ENCODE results near the gene SLC25A47.
A peak's percentile ranks its signal among the peaks of the same experiment; 100 is the strongest.
"Not testable (repeated sequence)": the region's sequence is repeated elsewhere in the genome, so short reads cannot be mapped to it uniquely, and the experiment has no call there.

The SLC25A47 gene

DNA sequence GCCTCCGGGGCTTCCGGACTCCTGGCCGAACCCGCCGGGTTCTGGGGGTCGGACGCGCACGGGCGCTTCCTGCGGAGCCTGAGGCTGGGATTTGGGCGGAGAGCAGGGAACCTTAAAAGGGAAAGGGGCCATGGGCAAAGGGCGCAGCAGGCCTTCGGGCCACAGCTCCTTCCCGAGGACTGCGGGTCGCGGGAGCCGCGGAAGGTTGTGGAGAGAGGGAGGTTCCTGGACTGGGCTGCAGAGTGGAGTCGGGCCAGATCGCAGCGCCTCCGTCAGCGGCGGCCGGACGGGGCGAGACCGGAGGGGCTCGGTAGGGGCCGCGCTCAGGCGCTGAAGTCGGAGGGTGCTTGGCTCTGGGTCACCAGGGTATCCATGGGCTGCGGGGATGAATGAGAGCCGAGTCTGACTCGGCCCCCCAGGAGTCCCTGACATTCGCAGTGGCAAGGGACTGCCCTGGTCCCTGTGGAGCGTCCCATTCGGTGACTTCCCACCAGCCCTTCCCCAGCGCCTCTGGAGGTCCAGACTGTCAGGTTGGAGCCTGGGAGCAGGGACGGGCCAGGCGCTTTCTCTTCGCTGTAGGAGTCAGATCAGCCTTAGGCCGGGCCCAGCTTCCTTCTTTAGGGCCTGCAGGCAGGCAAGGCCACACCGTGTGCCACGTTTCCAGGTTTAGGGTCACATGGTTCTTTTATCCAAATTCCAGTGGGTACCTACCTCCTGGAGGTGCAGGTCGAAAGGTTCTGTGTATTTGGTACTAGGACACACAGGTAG, 16.0 kb upstream of the SLC25A47 start:
- TF ChIP-seq, protein P1, sequence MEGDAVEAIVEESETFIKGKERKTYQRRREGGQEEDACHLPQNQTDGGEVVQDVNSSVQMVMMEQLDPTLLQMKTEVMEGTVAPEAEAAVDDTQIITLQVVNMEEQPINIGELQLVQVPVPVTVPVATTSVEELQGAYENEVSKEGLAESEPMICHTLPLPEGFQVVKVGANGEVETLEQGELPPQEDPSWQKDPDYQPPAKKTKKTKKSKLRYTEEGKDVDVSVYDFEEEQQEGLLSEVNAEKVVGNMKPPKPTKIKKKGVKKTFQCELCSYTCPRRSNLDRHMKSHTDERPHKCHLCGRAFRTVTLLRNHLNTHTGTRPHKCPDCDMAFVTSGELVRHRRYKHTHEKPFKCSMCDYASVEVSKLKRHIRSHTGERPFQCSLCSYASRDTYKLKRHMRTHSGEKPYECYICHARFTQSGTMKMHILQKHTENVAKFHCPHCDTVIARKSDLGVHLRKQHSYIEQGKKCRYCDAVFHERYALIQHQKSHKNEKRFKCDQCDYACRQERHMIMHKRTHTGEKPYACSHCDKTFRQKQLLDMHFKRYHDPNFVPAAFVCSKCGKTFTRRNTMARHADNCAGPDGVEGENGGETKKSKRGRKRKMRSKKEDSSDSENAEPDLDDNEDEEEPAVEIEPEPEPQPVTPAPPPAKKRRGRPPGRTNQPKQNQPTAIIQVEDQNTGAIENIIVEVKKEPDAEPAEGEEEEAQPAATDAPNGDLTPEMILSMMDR (conservative IDR thresholded peaks at IDR 0.05; ENCODE audit: low read length): no peak
- no peak for TF ChIP-seq EZH2phosphoT487 (IDR thresholded peaks at IDR 0.05; ENCODE audit: borderline replicate concordance)
- Histone ChIP-seq H3F3A (ENCODE audit: low read depth) (no peaks in the 10 kb centered on the region), H3K27me3 (ENCODE audit: insufficient read depth, low read length, poor library complexity, severe bottlenecking) (no peaks in the 10 kb centered on the region), H4K20me1 (ENCODE audit: insufficient read depth, low read length, poor library complexity, severe bottlenecking) (peaks cover 31% of the 10 kb centered on the region), H3K4me2 (ENCODE audit: low read depth, low read length, poor library complexity, severe bottlenecking) (peak overlapping the region; percentile 84), H3K9me3 (ENCODE audit: insufficient read depth, low read depth, low read length) (no peaks in the 10 kb centered on the region), H2AFZ (ENCODE audit: low read length) (peak overlapping the region; percentile 95), H3K36me3 (ENCODE audit: insufficient read depth, low read length) (no peaks in the 10 kb centered on the region), H3K9me2 (replicated peaks; ENCODE audit: low read depth, low read length) (no peaks in the 10 kb centered on the region), H3K4me1 (ENCODE audit: insufficient read depth, low read length, poor library complexity, severe bottlenecking) (peaks cover 45% of the 10 kb centered on the region), H3K4me3 (ENCODE audit: low read length, poor library complexity, severe bottlenecking) (peak overlapping the region; percentile 89), H3K79me2 (ENCODE audit: insufficient read depth, low read length) (peaks cover 57% of the 10 kb centered on the region), H3K9ac (ENCODE audit: low read depth, low read length, poor library complexity, severe bottlenecking) (peak overlapping the region; percentile 97)

DNA sequence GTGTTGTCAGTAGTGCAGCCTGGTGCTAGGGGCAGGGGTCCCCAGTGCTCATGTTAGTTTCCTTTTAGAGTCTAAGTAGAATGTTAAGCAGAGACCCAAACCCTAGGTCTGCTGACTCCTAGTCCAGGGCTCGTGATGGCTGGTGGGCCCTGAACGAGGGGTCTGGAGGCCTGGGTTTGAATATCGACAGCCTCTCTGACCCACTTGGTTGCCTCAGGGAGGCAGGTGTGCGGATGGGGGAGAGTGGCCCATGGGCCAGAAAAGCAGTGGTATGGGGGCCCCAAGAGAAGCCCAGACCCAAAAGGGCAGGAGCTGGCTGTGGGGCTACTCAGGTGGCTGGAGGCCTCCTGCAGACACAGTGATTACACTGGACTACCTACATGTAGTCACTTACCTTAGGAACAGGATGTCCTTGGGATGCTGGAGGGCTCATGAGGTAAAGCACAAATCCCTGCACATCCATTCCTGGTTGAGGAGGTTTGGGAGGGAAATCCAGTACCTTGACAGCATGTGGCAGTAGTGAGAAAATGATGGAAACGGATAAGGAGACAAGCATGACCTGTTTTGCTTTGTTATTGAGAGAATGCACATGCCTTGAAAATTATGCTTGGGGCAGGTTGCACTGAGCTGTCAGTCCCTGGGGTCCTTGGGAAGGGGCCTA, 15.2 kb upstream of the SLC25A47 start:
- H3K9me2 ChIP-seq (replicated peaks; ENCODE audit: low read depth, low read length): no peaks in the 10 kb centered on the region
- no peaks in the 10 kb centered on the region for H3F3A ChIP-seq (ENCODE audit: low read depth)
- TF ChIP-seq, protein P1 (conservative IDR thresholded peaks at IDR 0.05; ENCODE audit: low read length): no peak
- TF ChIP-seq EZH2phosphoT487 (IDR thresholded peaks at IDR 0.05; ENCODE audit: borderline replicate concordance): no peak
- no peaks in the 10 kb centered on the region for H3K9me3 ChIP-seq (ENCODE audit: insufficient read depth, low read depth, low read length)
- no peaks in the 10 kb centered on the region for H3K27me3 ChIP-seq (ENCODE audit: insufficient read depth, low read length, poor library complexity, severe bottlenecking)
- no peak overlapping the region for H2AFZ ChIP-seq (ENCODE audit: low read length)
- peaks cover 50% of the 10 kb centered on the region for H3K79me2 ChIP-seq (ENCODE audit: insufficient read depth, low read length)
- H3K4me3 ChIP-seq (ENCODE audit: low read length, poor library complexity, severe bottlenecking): peak overlapping the region; percentile 89
- no peaks in the 10 kb centered on the region for H3K36me3 ChIP-seq (ENCODE audit: insufficient read depth, low read length)
- H3K4me1 ChIP-seq (ENCODE audit: insufficient read depth, low read length, poor library complexity, severe bottlenecking): peaks cover 43% of the 10 kb centered on the region
- H4K20me1 ChIP-seq (ENCODE audit: insufficient read depth, low read length, poor library complexity, severe bottlenecking): peaks cover 25% of the 10 kb centered on the region
- peak overlapping the region; percentile 97 for H3K9ac ChIP-seq (ENCODE audit: low read depth, low read length, poor library complexity, severe bottlenecking)
- peak overlapping the region; percentile 84 for H3K4me2 ChIP-seq (ENCODE audit: low read depth, low read length, poor library complexity, severe bottlenecking)

DNA sequence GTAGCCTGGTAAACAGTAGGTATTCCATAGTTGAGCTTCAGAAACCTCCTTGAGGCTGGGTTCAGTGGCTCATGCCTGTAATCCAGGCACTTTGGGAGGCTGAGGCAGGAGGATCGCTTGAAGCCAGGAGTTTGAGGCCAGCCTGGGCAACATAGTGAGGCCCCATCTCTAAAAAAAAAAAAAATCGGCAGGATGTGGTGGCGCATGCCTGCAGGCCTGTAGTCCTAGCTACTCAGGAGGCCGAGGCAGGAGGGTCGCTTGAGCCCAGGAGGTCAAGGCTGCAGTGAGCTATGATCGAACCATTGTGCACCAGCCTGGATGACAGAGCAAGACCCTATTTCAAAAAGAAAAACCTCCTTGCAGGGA, 14.7 kb upstream of the SLC25A47 start:
- H3F3A ChIP-seq (ENCODE audit: low read depth); H3K36me3 ChIP-seq (ENCODE audit: insufficient read depth, low read length); H3K27me3 ChIP-seq (ENCODE audit: insufficient read depth, low read length, poor library complexity, severe bottlenecking); H3K4me3 ChIP-seq (ENCODE audit: low read length, poor library complexity, severe bottlenecking); H3K9me3 ChIP-seq (ENCODE audit: insufficient read depth, low read depth, low read length); H2AFZ ChIP-seq (ENCODE audit: low read length); H3K9ac ChIP-seq (ENCODE audit: low read depth, low read length, poor library complexity, severe bottlenecking); H3K9me2 ChIP-seq (replicated peaks; ENCODE audit: low read depth, low read length); H3K4me2 ChIP-seq (ENCODE audit: low read depth, low read length, poor library complexity, severe bottlenecking): not testable (repeated sequence)
- Histone ChIP-seq H3K4me1 (ENCODE audit: insufficient read depth, low read length, poor library complexity, severe bottlenecking) (peaks cover 37% of the 10 kb centered on the region), H4K20me1 (ENCODE audit: insufficient read depth, low read length, poor library complexity, severe bottlenecking) (peaks cover 20% of the 10 kb centered on the region), H3K79me2 (ENCODE audit: insufficient read depth, low read length) (peaks cover 45% of the 10 kb centered on the region)
